HG03135 (cell line): ENCODE results near the gene RNF166.

Experiments used
- ATAC-seq: cut with Tn5 transposase; IDR thresholded peaks from one replicate; pipeline ENCODE4 v1.9.1; 2021; ENCODE audit warnings: mild to moderate bottlenecking, moderate library complexity; ENCODE audit not compliant: unreplicated experiment

The RNF166 gene

GRCh38 chr16:88724855-88725555, 18.8 kb upstream of the RNF166 start:
- ATAC-seq = no peak

- ATAC-seq = no peak
Measured at GRCh38 chr16:88723911-88724310, 17.7 kb upstream of the RNF166 start.

GRCh38 chr16:88723507-88723887, 17.3 kb upstream of the RNF166 start:
- no peak for ATAC-seq

DNA sequence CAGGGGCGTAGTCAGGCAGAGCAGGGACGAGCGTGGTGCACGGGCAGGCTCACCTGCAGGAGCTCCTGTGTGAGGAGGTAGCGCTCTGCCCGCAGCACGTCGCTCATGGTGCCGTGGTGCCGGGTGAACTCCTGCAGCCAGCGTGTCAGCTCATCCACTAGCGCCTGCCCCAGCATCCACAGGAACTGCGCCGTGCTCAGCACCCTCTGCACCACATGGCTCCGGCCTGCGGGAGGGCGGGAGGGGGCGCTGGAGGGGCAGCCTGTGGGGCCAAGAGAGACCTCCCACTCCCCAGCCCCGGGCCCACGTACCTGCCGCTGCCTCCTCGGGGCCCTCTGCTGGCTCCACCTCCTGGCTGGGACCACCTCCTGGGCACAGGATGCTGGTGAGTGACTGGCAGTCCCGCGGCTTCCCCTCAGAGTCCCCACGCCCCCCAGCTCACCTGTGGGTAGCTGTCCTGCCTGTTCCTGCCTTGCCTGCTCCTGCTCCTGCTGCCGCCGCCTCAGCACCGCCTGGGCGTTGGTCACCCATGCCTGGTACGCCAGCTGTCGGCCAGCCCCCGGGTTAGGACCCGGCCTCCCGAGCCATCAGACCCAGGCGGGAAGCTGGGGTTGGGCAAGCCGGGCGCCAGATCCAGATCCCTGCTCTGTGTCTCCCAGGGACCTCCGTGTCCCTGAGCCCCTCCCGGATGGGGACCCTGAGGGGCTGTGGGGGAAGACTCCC, 16.7 kb upstream of the RNF166 start:
- no peak for ATAC-seq

DNA sequence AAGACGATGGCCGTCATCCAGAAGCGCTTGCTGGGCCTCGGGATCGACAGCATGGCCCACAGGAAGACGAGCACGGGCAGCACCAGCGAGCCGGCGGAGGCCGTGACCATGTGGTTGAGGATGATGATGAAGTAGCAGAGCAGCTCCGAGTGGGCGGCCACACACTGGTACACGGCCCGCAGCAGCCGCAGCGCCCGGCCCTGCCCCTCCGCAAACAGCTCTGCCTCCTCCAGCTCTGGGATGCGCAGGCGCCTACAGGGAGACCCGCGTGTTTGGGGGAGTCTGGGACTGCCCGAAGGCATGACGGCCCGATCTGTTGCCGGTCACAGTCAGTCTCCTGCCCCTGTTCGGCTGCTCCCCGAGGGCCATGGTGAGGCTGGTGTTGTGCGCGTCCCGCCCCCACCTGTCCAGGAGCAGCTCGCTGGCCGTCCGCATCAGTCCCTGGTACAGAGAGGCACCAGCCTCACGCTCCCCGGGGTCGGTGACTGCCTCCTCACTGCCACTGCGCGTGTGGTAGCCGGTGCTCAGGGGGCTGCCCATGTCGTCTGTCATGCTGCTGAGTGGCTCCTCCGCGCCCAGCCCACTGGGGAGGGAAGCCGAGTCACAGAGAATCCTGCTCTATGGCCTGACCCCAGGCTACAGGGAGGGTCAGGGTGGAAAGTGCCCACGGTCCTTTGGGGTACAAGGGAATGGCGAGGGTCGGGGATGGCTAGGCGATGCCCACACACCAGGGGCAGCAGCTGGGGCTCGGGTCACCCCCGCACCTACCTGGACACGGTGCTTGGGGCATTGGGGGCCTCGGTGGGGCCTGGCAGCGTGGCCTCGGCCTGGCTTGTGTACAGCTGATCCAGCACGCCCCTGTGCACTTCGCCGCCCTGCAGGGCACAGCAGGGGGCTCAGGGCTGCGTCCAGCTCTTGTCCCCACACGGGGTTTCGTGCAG, 15.9 kb upstream of the RNF166 start:
- no peak for ATAC-seq

- ATAC-seq = no peak
Measured at GRCh38 chr16:88721236-88721635, 15.0 kb upstream of the RNF166 start.

DNA sequence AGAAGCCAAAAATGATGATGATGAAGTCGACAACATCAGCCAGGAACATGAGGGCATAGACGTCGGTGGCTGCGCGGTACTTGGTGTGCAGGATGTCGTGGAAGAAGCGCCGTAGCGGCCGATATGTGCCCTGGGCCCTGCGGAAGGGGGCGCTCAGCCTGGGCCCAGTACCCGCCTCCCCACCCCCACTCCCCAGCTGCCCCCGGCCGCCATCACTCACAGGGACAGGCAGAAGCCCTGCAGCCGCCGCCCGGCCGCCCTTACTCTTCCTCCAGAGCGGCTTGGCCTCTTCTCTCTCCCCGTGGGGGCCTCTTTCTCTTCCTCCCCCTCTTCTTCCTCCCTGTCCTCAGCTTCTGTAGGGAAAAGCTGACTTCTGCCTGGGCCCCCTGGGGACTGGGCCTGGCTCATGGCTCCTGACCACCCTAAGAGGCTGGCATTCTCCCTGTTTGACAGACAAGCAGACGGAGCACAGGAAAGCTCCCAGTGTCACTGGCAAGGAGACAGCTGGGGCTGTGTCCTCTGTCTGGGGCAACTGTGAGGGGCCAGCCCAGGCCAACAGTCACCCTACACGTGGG, 14.3 kb upstream of the RNF166 start:
- no peak for ATAC-seq

- ATAC-seq = no peak
Measured at GRCh38 chr16:88719933-88720296, 13.7 kb upstream of the RNF166 start.

- ATAC-seq = no peak
Measured at GRCh38 chr16:88719267-88719932, 13.2 kb upstream of the RNF166 start.

GRCh38 chr16:88718178-88718577, 12.0 kb upstream of the RNF166 start:
- ATAC-seq = no peak

- ATAC-seq = no peak
Measured at GRCh38 chr16:88716601-88717001, 10.4 kb upstream of the RNF166 start.

- no peak for ATAC-seq
Measured at GRCh38 chr16:88716201-88716600, 10.0 kb upstream of the RNF166 start.

- ATAC-seq = no peak
Measured at GRCh38 chr16:88715312-88716190, 9.3 kb upstream of the RNF166 start.

DNA sequence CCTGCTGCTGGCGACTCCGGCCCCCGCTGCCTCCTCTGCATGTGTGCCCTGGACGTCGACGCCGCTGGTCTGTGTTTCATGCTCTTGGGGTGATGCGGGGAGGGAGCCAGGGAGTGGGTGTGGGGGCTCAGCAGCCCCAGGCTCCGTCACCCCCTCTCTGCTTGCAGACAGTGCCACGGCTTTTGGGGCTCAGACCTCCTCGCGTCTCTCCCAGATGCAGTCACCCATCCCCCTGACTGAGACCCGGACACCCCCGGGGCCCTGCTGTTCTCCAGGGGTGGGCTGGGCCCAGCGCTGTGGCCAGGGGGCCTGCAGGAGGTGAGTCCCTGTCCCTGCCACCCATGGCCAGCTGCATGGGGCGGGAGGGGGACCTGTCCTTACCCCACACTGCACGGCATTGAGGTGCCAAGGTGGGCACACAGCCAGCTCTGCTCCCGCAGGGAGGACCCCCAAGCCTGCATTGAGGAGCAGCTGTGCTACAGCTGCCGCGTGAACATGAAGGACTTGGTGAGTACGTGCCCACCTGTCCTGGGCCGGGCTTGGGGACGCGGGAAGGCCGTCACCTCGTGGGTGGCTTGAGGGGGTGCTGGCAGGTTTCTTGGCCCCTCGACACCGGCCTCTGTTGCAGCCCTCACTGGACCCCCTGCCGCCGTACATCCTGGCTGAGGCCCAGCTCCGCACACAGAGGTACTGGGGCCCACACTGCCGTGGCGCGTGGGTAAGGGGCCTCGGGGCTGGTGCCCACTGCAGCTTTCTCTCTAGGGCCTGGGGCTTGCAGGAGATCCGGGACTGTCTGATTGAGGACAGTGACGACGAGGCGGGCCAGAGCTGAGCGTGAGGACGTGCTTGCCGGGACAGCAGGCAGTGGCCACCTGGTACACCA, 8.5 kb upstream of the RNF166 start:
- no peak for ATAC-seq

DNA sequence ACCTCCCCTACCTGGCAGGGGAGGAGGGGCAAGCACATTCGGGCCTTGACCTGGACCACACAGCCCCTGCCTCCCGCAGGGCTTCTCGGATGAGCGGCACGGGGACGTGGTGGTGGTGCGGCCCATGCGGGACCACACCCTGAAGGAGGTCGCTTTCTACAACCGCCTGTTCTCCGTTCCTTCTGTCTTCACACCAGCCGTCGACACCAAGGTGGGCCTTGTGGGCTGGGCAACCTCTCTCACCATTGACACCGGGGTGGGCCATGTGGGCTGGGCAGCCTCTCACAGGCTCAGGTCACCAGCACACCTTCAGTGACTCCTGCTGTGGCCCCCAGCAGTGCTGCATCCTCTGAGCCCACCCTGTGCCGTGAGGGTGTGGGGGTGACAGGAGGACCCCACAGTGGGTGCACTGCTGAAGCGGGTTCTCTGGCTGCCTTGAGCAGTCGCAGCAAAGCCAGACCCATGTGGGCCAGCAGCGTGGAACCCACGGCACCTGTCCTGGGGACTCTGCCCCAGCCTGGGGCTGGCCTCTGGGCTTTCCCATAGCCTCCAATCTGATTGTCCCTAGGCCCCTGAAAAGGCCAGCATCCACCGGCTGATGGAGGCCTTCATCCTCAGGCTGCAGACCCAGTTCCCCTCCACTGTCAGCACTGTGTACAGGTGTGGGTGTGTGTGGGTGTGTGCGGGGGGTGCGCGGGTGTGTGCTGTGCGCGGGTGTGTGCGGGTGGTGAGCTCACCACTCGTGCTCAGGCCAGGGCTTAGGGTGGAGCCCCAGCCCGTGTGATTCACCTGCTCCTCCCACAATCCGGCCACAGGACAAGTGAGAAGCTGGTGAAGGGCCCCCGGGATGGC, 7.6 kb upstream of the RNF166 start:
- no peak for ATAC-seq

DNA sequence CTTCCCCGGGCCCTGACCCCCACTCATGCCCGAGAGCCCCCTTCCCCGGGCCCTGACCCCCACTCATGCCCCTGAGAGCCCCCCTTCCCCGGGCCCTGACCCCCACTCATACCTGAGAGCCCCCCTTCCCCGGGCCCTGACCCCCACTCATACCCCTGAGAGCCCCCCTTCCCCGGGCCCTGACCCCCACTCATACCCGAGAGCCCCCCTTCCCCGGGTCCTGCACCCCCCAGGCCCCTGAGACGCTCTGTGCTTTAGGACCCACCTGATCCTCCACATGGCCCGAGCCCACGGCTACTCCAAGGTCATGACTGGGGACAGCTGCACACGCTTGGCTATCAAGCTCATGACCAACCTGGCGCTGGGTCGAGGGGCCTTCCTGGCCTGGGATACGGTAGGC, 6.8 kb upstream of the RNF166 start:
- ATAC-seq = no peak

- ATAC-seq = no peak
Measured at GRCh38 chr16:88712362-88712979, 6.3 kb upstream of the RNF166 start.
